Tibial nerve (tissue), 4 donors: ENCODE results near the gene IKZF1. TPM values are rescaled to one million over a fixed set of nuclear protein-coding genes. Genes with fewer than 3 reads are reported as not detected.

ENCODE experiments used
- DNase-seq, 2 donors: peaks; one replicate each; pipeline ENCODE4 v3.0.0-alpha.2; 2019; ENCODE audit warnings: low spot score in 2 of 2
- H3K27ac ChIP-seq, 4 donors: fragments of 200-600 bp; sonication (generic) in 3 of 4; one replicate each; pipeline ENCODE4 v1.5.1; 2017 to 2019; ENCODE audit warnings: mild to moderate bottlenecking in 1 of 4
- H3K27me3 ChIP-seq, 2 donors: fragments of 200-600 bp; sonication (generic) in 1 of 2; one replicate each; pipeline versions ENCODE4 v1.5.1 to v1.6.0; 2017 to 2019
- H3K36me3 ChIP-seq, 3 donors: fragments of 200-600 bp; sonication (generic); one replicate each; pipeline ENCODE4 v1.5.1; 2018 to 2019
- H3K4me1 ChIP-seq, 4 donors: fragments of 200-600 bp; sonication (generic) in 3 of 4; one replicate each; pipeline ENCODE4 v1.5.1; 2017 to 2019
- H3K4me3 ChIP-seq, 4 donors: fragments of 200-600 bp; sonication (generic) in 3 of 4; one replicate each; pipeline ENCODE4 v1.5.1; 2017 to 2019; ENCODE audit warnings: mild to moderate bottlenecking in 1 of 4, moderate library complexity in 1 of 4
- H3K9me3 ChIP-seq, 4 donors: fragments of 200-600 bp; sonication (generic) in 3 of 4; one replicate each; pipeline ENCODE4 v1.5.1; 2017 to 2019
- EP300 ChIP-seq, 2 donors: sonication (generic); formaldehyde crosslinking; IDR thresholded peaks; one replicate each; pipeline ENCODE4 v1.6.1; 2017; ENCODE audit warnings: antibody characterized with exemption in 2 of 2, mild to moderate bottlenecking in 1 of 2
- POLR2A ChIP-seq, 2 donors: fragments of 450-650 bp; IDR thresholded peaks; one replicate each; pipeline ENCODE4 v1.6.1; 2017; ENCODE audit warnings: antibody characterized with exemption in 2 of 2, mild to moderate bottlenecking in 2 of 2, moderate library complexity in 2 of 2
- WGBS, 2 donors: methylation state at CpG; one replicate each; pipeline ENCODE4 v1.1.5; 2018; 5-methylcytosine and 5-hydroxymethylcytosine counted together
- small RNA-seq: library from RNA; depleted of rRNA; stranded (forward); fragments of <200 nt; gene quantifications from one replicate; pipeline ENCODE3, GENCODE V24; 2016
- total RNA-seq, 4 donors: library from RNA; depleted of rRNA; stranded (reverse); fragments of >200 nt; gene quantifications; one replicate each; pipeline ENCODE4 v1.1.0, GENCODE V29; 2016
- TF ChIP-seq, protein P1 (sequence below), 5 experiments: fragments of 200-600 bp in 3 of 5; fragments of 450-650 bp in 2 of 5; sonication (generic) in 3 of 5; IDR thresholded peaks; one replicate each; pipeline ENCODE4 v1.5.1; 2016 to 2019; ENCODE audit warnings: antibody characterized with exemption in 5 of 5, mild to moderate bottlenecking in 3 of 5, moderate library complexity in 2 of 5

Gene IKZF1
- total RNA-seq, 4 donors from 2014 or later, result 9.6 to 32.1 (median 20.7) TPM

DNA sequence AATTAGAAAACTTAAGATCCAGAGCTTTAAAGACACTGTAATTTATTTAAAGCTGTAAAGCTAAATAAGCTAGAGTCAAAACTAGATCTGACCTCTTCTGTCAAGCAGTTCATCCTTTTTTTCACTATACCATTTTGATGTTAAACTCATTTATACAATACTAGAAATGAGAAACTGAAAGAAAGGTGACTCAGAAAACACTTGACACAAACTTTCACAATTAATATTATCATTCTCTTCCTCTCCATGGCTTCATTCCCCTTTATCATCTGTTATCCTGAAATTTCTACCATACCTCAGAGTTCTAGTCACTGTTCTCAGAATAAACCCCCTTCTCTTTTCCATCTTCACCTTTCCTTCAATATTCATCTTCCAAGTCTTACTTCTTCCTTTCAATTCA lies 144.3 kb downstream of the IKZF1 start:
- Histone ChIP-seq H3K4me3 (no peak overlapping the region), H3K27ac (no peak overlapping the region), H3K4me1 (peaks cover 0 to 17% (median 11%) of the 10 kb centered on the region in 4 donors), H3K36me3 (peaks cover 0 to 24% (median 0%) of the 10 kb centered on the region in 3 donors), H3K9me3 (no peaks in the 10 kb centered on the region), H3K27me3 (no peaks in the 10 kb centered on the region)
- TF ChIP-seq EP300 (IDR thresholded peaks at IDR 0.05) (no peak), POLR2A (IDR thresholded peaks at IDR 0.05) (no peak)
- TF ChIP-seq, protein P1, sequence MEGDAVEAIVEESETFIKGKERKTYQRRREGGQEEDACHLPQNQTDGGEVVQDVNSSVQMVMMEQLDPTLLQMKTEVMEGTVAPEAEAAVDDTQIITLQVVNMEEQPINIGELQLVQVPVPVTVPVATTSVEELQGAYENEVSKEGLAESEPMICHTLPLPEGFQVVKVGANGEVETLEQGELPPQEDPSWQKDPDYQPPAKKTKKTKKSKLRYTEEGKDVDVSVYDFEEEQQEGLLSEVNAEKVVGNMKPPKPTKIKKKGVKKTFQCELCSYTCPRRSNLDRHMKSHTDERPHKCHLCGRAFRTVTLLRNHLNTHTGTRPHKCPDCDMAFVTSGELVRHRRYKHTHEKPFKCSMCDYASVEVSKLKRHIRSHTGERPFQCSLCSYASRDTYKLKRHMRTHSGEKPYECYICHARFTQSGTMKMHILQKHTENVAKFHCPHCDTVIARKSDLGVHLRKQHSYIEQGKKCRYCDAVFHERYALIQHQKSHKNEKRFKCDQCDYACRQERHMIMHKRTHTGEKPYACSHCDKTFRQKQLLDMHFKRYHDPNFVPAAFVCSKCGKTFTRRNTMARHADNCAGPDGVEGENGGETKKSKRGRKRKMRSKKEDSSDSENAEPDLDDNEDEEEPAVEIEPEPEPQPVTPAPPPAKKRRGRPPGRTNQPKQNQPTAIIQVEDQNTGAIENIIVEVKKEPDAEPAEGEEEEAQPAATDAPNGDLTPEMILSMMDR (IDR thresholded peaks at IDR 0.05), result no peak
- no peak for DNase-seq

DNA sequence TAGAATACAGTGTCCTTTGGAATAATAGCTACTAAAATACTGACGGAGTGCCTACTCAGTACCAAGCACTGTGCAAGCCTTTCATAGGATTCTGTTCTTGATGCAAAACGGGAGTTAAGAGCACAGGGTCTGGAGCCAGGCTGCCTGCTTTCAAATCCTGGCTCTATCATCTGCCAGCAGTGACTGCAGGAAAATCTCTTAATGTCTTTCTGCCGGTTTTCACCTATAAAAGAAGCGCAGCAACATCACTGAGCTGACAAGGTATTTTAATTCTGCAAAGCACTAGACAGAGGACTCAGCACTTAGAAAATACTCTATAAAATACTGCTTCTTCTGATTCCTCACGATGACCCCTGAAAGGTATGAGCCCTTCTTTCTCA lies 145.0 kb downstream of the IKZF1 start:
- Histone ChIP-seq H3K4me3 (peak overlapping the region; percentile 51 to 87 (median 74)), H3K36me3 (peaks cover 0 to 22% (median 0%) of the 10 kb centered on the region in 3 donors), H3K9me3 (no peaks in the 10 kb centered on the region), H3K27ac (peak overlapping the region; percentile 38 to 84 (median 62)), H3K4me1 (peaks cover 0 to 17% (median 11%) of the 10 kb centered on the region in 4 donors), H3K27me3 (no peaks in the 10 kb centered on the region)
- DNase-seq, result no peak
- WGBS, 2 donors, result 7 to 12% methylated on average over 5 of the region's 5 CpGs
- TF ChIP-seq EP300 (IDR thresholded peaks at IDR 0.05) (no peak), POLR2A (IDR thresholded peaks at IDR 0.05) (no peak)
- TF ChIP-seq, protein P1 (IDR thresholded peaks at IDR 0.05), result no peak

DNA sequence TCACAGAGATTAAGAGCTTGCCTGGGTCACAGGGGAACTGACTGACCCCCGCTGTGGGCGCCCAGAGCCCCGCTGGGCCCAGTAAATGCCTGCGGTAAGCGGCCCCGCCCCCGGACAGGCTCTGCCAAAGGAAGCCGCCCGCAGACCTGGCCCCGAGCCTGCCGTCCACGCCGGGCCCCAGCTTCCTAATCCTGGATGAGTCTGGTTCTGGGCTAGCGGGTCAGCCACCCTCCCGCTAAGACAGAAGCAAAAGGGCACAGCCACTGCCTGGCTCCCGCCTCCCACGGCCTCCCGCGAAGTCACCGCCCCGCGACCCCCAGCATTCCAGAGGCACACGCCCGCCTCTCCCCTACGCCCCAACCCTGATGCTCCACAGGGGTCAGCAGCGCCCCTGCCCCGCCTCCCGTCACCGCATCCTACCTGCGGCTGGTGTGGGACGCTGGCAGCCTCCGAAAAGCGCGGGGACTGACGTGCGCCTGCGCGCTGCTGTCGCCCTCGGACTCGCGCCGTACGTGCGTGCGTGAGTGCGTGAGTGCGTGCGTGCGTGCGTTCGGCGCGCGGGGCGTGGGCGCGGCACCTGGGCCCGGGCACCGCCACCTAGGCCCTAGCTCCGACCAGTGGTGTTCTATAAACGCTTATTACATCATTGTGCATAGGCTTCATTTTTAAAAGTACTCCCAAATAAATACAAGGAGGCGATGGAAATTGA lies 145.5 kb downstream of the IKZF1 start, which contains the start of gene FIGNL1:
Gene FIGNL1, minus strand, starts transcription at position 470 of the 709 bp plus-strand sequence. CDS start 3,063 bp downstream, outside the sequence.
- TF ChIP-seq, protein P1 (IDR thresholded peaks at IDR 0.05), result no peak
- TF ChIP-seq POLR2A (IDR thresholded peaks at IDR 0.05), result peak in 1 of 2 donors; percentile 12
- peak in 1 of 2 donors; percentile 58 for TF ChIP-seq EP300 (IDR thresholded peaks at IDR 0.05)
- Histone ChIP-seq H3K36me3 (peaks cover 0 to 21% (median 0%) of the 10 kb centered on the region in 3 donors), H3K9me3 (no peaks in the 10 kb centered on the region), H3K4me1 (peaks cover 0 to 17% (median 11%) of the 10 kb centered on the region in 4 donors), H3K27me3 (no peaks in the 10 kb centered on the region), H3K4me3 (peak within 1 kb of the TSS; percentile 51 to 87 (median 74)), H3K27ac (peak within 1 kb of the TSS; percentile 38 to 84 (median 62))
- peak; percentile 24 to 29 for DNase-seq
- 1 to 2% methylated on average over 41 to 50 of the region's 63 CpGs for WGBS, 2 donors

DNA sequence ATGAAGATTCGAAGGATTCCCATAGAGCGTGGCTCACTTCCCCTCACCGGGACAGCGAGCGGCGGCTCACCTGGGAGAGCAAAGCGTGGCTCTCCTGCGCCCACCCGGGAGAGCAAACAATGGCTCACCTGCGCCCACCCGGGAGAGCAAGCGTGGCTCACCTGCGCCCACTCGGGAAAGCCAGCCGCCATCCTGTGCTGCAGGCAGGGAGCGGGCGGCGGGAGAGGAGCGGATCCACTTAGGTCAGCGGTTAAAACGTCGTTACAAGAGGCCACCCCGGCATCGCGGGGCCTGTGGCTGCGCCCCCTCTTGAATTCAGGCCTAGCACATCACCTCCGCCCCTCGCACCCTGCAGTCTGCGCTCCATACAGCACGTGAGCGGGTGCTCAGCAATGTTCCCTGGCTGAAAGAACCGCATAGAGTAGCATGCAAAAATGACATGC lies 146.1 kb downstream of the IKZF1 start:
- Histone ChIP-seq H3K36me3 (peaks cover 0 to 15% (median 0%) of the 10 kb centered on the region in 3 donors), H3K27me3 (no peaks in the 10 kb centered on the region), H3K4me1 (peaks cover 0 to 17% (median 11%) of the 10 kb centered on the region in 4 donors), H3K27ac (peak overlapping the region in 2 of 4 donors; percentile 80 to 84), H3K9me3 (no peaks in the 10 kb centered on the region), H3K4me3 (peak overlapping the region; percentile 51 to 87 (median 74))
- TF ChIP-seq, protein P1 (IDR thresholded peaks at IDR 0.05), result no peak
- no peak for TF ChIP-seq EP300 (IDR thresholded peaks at IDR 0.05)
- no peak for TF ChIP-seq POLR2A (IDR thresholded peaks at IDR 0.05)
- no peak for DNase-seq
- 29 to 48% methylated on average over 30 to 32 of the region's 32 CpGs for WGBS, 2 donors

Small RNAs within 50 kb of the gene (small RNA-seq; reads per million reads assigned to genes)
- not detected for gene RNU6-1091P

Other genes with a start within 250 kb of the IKZF1 start
- gene ZPBP, start 211.5 kb upstream of the IKZF1 start, total RNA-seq, result not detected
- 1 to 10 TPM; 4.6 to 9.6 (median 6.6) TPM for gene FIGNL1, start 145.6 kb downstream of the IKZF1 start, total RNA-seq